ENCODE data around the gene GLE1.
"Not testable (repeated sequence)": the region's sequence is repeated elsewhere in the genome, so short reads cannot be mapped to it uniquely, and the experiment has no call there.

GLE1 gene

GRCh38 chr9:128495296-128495695, 9.2 kb upstream of the GLE1 start:
- H3K4me1 ChIP-seq (ENCODE audit: control insufficient read depth in 1 of 2, insufficient read depth in 2 of 2, low read length in 2 of 2), result peaks cover 14 to 16% of the 10 kb centered on the region in 2 donors
- H3K9ac ChIP-seq (ENCODE audit: low read depth in 1 of 2, low read length in 2 of 2), result no peak overlapping the region
- H3K4me3 ChIP-seq (ENCODE audit: low read depth in 1 of 2, low read length in 2 of 2), result no peak overlapping the region
- no peak overlapping the region for H3K27ac ChIP-seq (ENCODE audit: low read depth, low read length)
- H3K9me3 ChIP-seq (ENCODE audit: control insufficient read depth in 1 of 2, low read length in 2 of 2), result no peaks in the 10 kb centered on the region
- no peaks in the 10 kb centered on the region for H3K27me3 ChIP-seq (ENCODE audit: control insufficient read depth in 1 of 2, insufficient read depth in 2 of 2, low read length in 2 of 2)
- H3K36me3 ChIP-seq (ENCODE audit: control insufficient read depth in 1 of 2, insufficient read depth in 2 of 2, low read length in 2 of 2), result peaks cover 20 to 61% of the 10 kb centered on the region in 2 donors

GRCh38 chr9:128495804-128496417, 8.6 kb upstream of the GLE1 start:
- H3K4me3 ChIP-seq (ENCODE audit: low read depth in 1 of 2, low read length in 2 of 2), result no peak overlapping the region
- no peak overlapping the region for H3K27ac ChIP-seq (ENCODE audit: low read depth, low read length)
- H3K36me3 ChIP-seq (ENCODE audit: control insufficient read depth in 1 of 2, insufficient read depth in 2 of 2, low read length in 2 of 2), result peaks cover 20 to 61% of the 10 kb centered on the region in 2 donors
- no peak overlapping the region for H3K9ac ChIP-seq (ENCODE audit: low read depth in 1 of 2, low read length in 2 of 2)
- no peaks in the 10 kb centered on the region for H3K27me3 ChIP-seq (ENCODE audit: control insufficient read depth in 1 of 2, insufficient read depth in 2 of 2, low read length in 2 of 2)
- H3K4me1 ChIP-seq (ENCODE audit: control insufficient read depth in 1 of 2, insufficient read depth in 2 of 2, low read length in 2 of 2), result peaks cover 14 to 16% of the 10 kb centered on the region in 2 donors
- no peaks in the 10 kb centered on the region for H3K9me3 ChIP-seq (ENCODE audit: control insufficient read depth in 1 of 2, low read length in 2 of 2)

GRCh38 chr9:128497824-128498610, 6.5 kb upstream of the GLE1 start:
- Histone ChIP-seq H3K4me3 (ENCODE audit: low read depth in 1 of 2, low read length in 2 of 2) (no peak overlapping the region), H3K9me3 (ENCODE audit: control insufficient read depth in 1 of 2, low read length in 2 of 2) (no peaks in the 10 kb centered on the region), H3K4me1 (ENCODE audit: control insufficient read depth in 1 of 2, insufficient read depth in 2 of 2, low read length in 2 of 2) (peaks cover 14 to 16% of the 10 kb centered on the region in 2 donors), H3K27ac (ENCODE audit: low read depth, low read length) (no peak overlapping the region), H3K9ac (ENCODE audit: low read depth in 1 of 2, low read length in 2 of 2) (no peak overlapping the region), H3K27me3 (ENCODE audit: control insufficient read depth in 1 of 2, insufficient read depth in 2 of 2, low read length in 2 of 2) (no peaks in the 10 kb centered on the region), H3K36me3 (ENCODE audit: control insufficient read depth in 1 of 2, insufficient read depth in 2 of 2, low read length in 2 of 2) (peaks cover 16 to 54% of the 10 kb centered on the region in 2 donors)

- Histone ChIP-seq H3K27ac (ENCODE audit: low read depth, low read length) (no peak overlapping the region), H3K27me3 (ENCODE audit: control insufficient read depth in 1 of 2, insufficient read depth in 2 of 2, low read length in 2 of 2) (no peaks in the 10 kb centered on the region), H3K36me3 (ENCODE audit: control insufficient read depth in 1 of 2, insufficient read depth in 2 of 2, low read length in 2 of 2) (peaks cover 16 to 48% of the 10 kb centered on the region in 2 donors), H3K9me3 (ENCODE audit: control insufficient read depth in 1 of 2, low read length in 2 of 2) (no peaks in the 10 kb centered on the region), H3K9ac (ENCODE audit: low read depth in 1 of 2, low read length in 2 of 2) (no peak overlapping the region), H3K4me1 (ENCODE audit: control insufficient read depth in 1 of 2, insufficient read depth in 2 of 2, low read length in 2 of 2) (peaks cover 15 to 18% of the 10 kb centered on the region in 2 donors), H3K4me3 (ENCODE audit: low read depth in 1 of 2, low read length in 2 of 2) (no peak overlapping the region)
These were observed 5.6 kb upstream of the GLE1 start for GRCh38 chr9:128498911-128499310.

GRCh38 chr9:128499920-128500319, 4.6 kb upstream of the GLE1 start:
- H3K9ac ChIP-seq (ENCODE audit: low read depth in 1 of 2, low read length in 2 of 2), result no peak overlapping the region
- H3K4me3 ChIP-seq (ENCODE audit: low read depth in 1 of 2, low read length in 2 of 2), result no peak overlapping the region
- no peak overlapping the region for H3K27ac ChIP-seq (ENCODE audit: low read depth, low read length)
- H3K36me3 ChIP-seq (ENCODE audit: control insufficient read depth in 1 of 2, insufficient read depth in 2 of 2, low read length in 2 of 2), result peaks cover 16 to 37% of the 10 kb centered on the region in 2 donors
- H3K27me3 ChIP-seq (ENCODE audit: control insufficient read depth in 1 of 2, insufficient read depth in 2 of 2, low read length in 2 of 2), result no peaks in the 10 kb centered on the region
- no peaks in the 10 kb centered on the region for H3K9me3 ChIP-seq (ENCODE audit: control insufficient read depth in 1 of 2, low read length in 2 of 2)
- H3K4me1 ChIP-seq (ENCODE audit: control insufficient read depth in 1 of 2, insufficient read depth in 2 of 2, low read length in 2 of 2), result peaks cover 5 to 10% of the 10 kb centered on the region in 2 donors

GRCh38 chr9:128503415-128503825, 1.1 kb upstream of the GLE1 start:
- H3K27me3 ChIP-seq (ENCODE audit: control insufficient read depth in 1 of 2, insufficient read depth in 2 of 2, low read length in 2 of 2); H3K9me3 ChIP-seq (ENCODE audit: control insufficient read depth in 1 of 2, low read length in 2 of 2); H3K27ac ChIP-seq (ENCODE audit: low read depth, low read length): not testable (repeated sequence)
- Histone ChIP-seq H3K4me1 (ENCODE audit: control insufficient read depth in 1 of 2, insufficient read depth in 2 of 2, low read length in 2 of 2) (peaks cover 6 to 14% of the 10 kb centered on the region in 2 donors), H3K4me3 (ENCODE audit: low read depth in 1 of 2, low read length in 2 of 2) (peak overlapping the region; percentile 98 to 99), H3K9ac (ENCODE audit: low read depth in 1 of 2, low read length in 2 of 2) (peak overlapping the region; percentile 95), H3K36me3 (ENCODE audit: control insufficient read depth in 1 of 2, insufficient read depth in 2 of 2, low read length in 2 of 2) (peaks cover 3 to 12% of the 10 kb centered on the region in 2 donors)

GRCh38 chr9:128503870-128504269, 649 bp upstream of the GLE1 start:
- H3K9ac ChIP-seq (ENCODE audit: low read depth in 1 of 2, low read length in 2 of 2), result peak overlapping the region; percentile 95
- H3K4me1 ChIP-seq (ENCODE audit: control insufficient read depth in 1 of 2, insufficient read depth in 2 of 2, low read length in 2 of 2), result peaks cover 6 to 14% of the 10 kb centered on the region in 2 donors
- H3K27ac ChIP-seq (ENCODE audit: low read depth, low read length), result no peak overlapping the region
- H3K27me3 ChIP-seq (ENCODE audit: control insufficient read depth in 1 of 2, insufficient read depth in 2 of 2, low read length in 2 of 2), result no peaks in the 10 kb centered on the region
- H3K9me3 ChIP-seq (ENCODE audit: control insufficient read depth in 1 of 2, low read length in 2 of 2), result no peaks in the 10 kb centered on the region
- H3K36me3 ChIP-seq (ENCODE audit: control insufficient read depth in 1 of 2, insufficient read depth in 2 of 2, low read length in 2 of 2), result peaks cover 3 to 12% of the 10 kb centered on the region in 2 donors
- peak overlapping the region; percentile 98 to 99 for H3K4me3 ChIP-seq (ENCODE audit: low read depth in 1 of 2, low read length in 2 of 2)

GRCh38 chr9:128505414-128505765, 871 bp downstream of the GLE1 start:
- peak overlapping the region; percentile 95 for H3K9ac ChIP-seq (ENCODE audit: low read depth in 1 of 2, low read length in 2 of 2)
- H3K4me3 ChIP-seq (ENCODE audit: low read depth in 1 of 2, low read length in 2 of 2), result peak overlapping the region; percentile 98 to 99
- peaks cover 6 to 14% of the 10 kb centered on the region in 2 donors for H3K4me1 ChIP-seq (ENCODE audit: control insufficient read depth in 1 of 2, insufficient read depth in 2 of 2, low read length in 2 of 2)
- no peak overlapping the region for H3K27ac ChIP-seq (ENCODE audit: low read depth, low read length)
- peaks cover 7 to 19% of the 10 kb centered on the region in 2 donors for H3K36me3 ChIP-seq (ENCODE audit: control insufficient read depth in 1 of 2, insufficient read depth in 2 of 2, low read length in 2 of 2)
- no peaks in the 10 kb centered on the region for H3K9me3 ChIP-seq (ENCODE audit: control insufficient read depth in 1 of 2, low read length in 2 of 2)
- no peaks in the 10 kb centered on the region for H3K27me3 ChIP-seq (ENCODE audit: control insufficient read depth in 1 of 2, insufficient read depth in 2 of 2, low read length in 2 of 2)

- not testable (repeated sequence) for H3K27me3 ChIP-seq (ENCODE audit: control insufficient read depth in 1 of 2, insufficient read depth in 2 of 2, low read length in 2 of 2); H3K27ac ChIP-seq (ENCODE audit: low read depth, low read length); H3K9me3 ChIP-seq (ENCODE audit: control insufficient read depth in 1 of 2, low read length in 2 of 2)
- H3K4me3 ChIP-seq (ENCODE audit: low read depth in 1 of 2, low read length in 2 of 2), result peak overlapping the region in 1 of 2 donors; percentile 99
- peaks cover 7 to 24% of the 10 kb centered on the region in 2 donors for H3K36me3 ChIP-seq (ENCODE audit: control insufficient read depth in 1 of 2, insufficient read depth in 2 of 2, low read length in 2 of 2)
- H3K9ac ChIP-seq (ENCODE audit: low read depth in 1 of 2, low read length in 2 of 2), result peak overlapping the region in 1 of 2 donors; percentile 95
- H3K4me1 ChIP-seq (ENCODE audit: control insufficient read depth in 1 of 2, insufficient read depth in 2 of 2, low read length in 2 of 2), result peaks cover 6 to 14% of the 10 kb centered on the region in 2 donors
These were observed 1.4 kb downstream of the GLE1 start for GRCh38 chr9:128505906-128506305.

- Histone ChIP-seq H3K27ac (ENCODE audit: low read depth, low read length) (no peak overlapping the region), H3K9ac (ENCODE audit: low read depth in 1 of 2, low read length in 2 of 2) (no peak overlapping the region), H3K27me3 (ENCODE audit: control insufficient read depth in 1 of 2, insufficient read depth in 2 of 2, low read length in 2 of 2) (no peaks in the 10 kb centered on the region), H3K4me3 (ENCODE audit: low read depth in 1 of 2, low read length in 2 of 2) (no peak overlapping the region), H3K36me3 (ENCODE audit: control insufficient read depth in 1 of 2, insufficient read depth in 2 of 2, low read length in 2 of 2) (peaks cover 22 to 50% of the 10 kb centered on the region in 2 donors), H3K9me3 (ENCODE audit: control insufficient read depth in 1 of 2, low read length in 2 of 2) (no peaks in the 10 kb centered on the region), H3K4me1 (ENCODE audit: control insufficient read depth in 1 of 2, insufficient read depth in 2 of 2, low read length in 2 of 2) (no peaks in the 10 kb centered on the region)
These were observed 8.3 kb downstream of the GLE1 start for GRCh38 chr9:128512820-128513219.

All from duodenal mucosa (tissue), 2 donors.